ENCODE results near the gene CD164L2. TPM values are rescaled to one million over a fixed set of nuclear protein-coding genes. Genes with fewer than 3 reads are reported as not detected.

CD164L2 gene
- total RNA-seq, 1 donor from 2014 or later = not detected

- Mint-ChIP-seq H3K36me3 (ENCODE audit: low read depth, unreplicated experiment) (peaks cover 15% of the 10 kb centered on the region), H3K27ac (ENCODE audit: unreplicated experiment) (no peak overlapping the region), H3K9me3 (ENCODE audit: unreplicated experiment) (no peaks in the 10 kb centered on the region), H3K27me3 (ENCODE audit: low read depth, unreplicated experiment) (no peaks in the 10 kb centered on the region), H3K4me1 (ENCODE audit: low read depth, unreplicated experiment) (no peaks in the 10 kb centered on the region), H3K4me3 (ENCODE audit: unreplicated experiment) (no peak overlapping the region)
- Histone ChIP-seq H3K4me3 (ENCODE audit: insufficient read depth, low read depth, low read length) (no peak overlapping the region), H3K79me2 (ENCODE audit: insufficient read depth, low read length) (peaks cover 25% of the 10 kb centered on the region), H3K27ac (ENCODE audit: low read depth, low read length) (no peak overlapping the region), H3K9me3 (ENCODE audit: insufficient read depth, low read depth, low read length) (no peaks in the 10 kb centered on the region), H3K4me2 (ENCODE audit: low read length) (no peak overlapping the region), H3K36me3 (ENCODE audit: insufficient read depth, low read length) (peaks cover 15% of the 10 kb centered on the region), H2AFZ (ENCODE audit: low read depth, low read length) (no peak overlapping the region), H4K20me1 (ENCODE audit: insufficient read depth, low read length) (peaks cover 31% of the 10 kb centered on the region), H3K4me1 (ENCODE audit: insufficient read depth, low read length) (no peaks in the 10 kb centered on the region), H3K9ac (ENCODE audit: low read length) (no peak overlapping the region), H3K27me3 (ENCODE audit: insufficient read depth, low read length) (no peaks in the 10 kb centered on the region)
- DNase-seq (ENCODE audit: low read depth) (no peak), FAIRE-seq (no peak)
- no peak for TF ChIP-seq EZH2 (IDR thresholded peaks at IDR 0.05; ENCODE audit: insufficient read depth, low read length)
- no peak for TF ChIP-seq CTCF (IDR thresholded peaks at IDR 0.05; ENCODE audit: insufficient read depth, low read depth, low read length)
Measured at GRCh38 chr1:27333717-27334279, 49.3 kb downstream of the CD164L2 start.

GRCh38 chr1:27332536-27333281 is 50.4 kb downstream of the CD164L2 start:
- Mint-ChIP-seq H3K36me3 (ENCODE audit: low read depth, unreplicated experiment) (peaks cover 15% of the 10 kb centered on the region), H3K9me3 (ENCODE audit: unreplicated experiment) (no peaks in the 10 kb centered on the region), H3K27me3 (ENCODE audit: low read depth, unreplicated experiment) (no peaks in the 10 kb centered on the region), H3K4me3 (ENCODE audit: unreplicated experiment) (no peak overlapping the region), H3K4me1 (ENCODE audit: low read depth, unreplicated experiment) (no peaks in the 10 kb centered on the region), H3K27ac (ENCODE audit: unreplicated experiment) (no peak overlapping the region)
- Histone ChIP-seq H3K9me3 (ENCODE audit: insufficient read depth, low read depth, low read length) (no peaks in the 10 kb centered on the region), H3K27me3 (ENCODE audit: insufficient read depth, low read length) (no peaks in the 10 kb centered on the region), H4K20me1 (ENCODE audit: insufficient read depth, low read length) (peaks cover 42% of the 10 kb centered on the region), H3K36me3 (ENCODE audit: insufficient read depth, low read length) (peaks cover 18% of the 10 kb centered on the region), H3K4me3 (ENCODE audit: insufficient read depth, low read depth, low read length) (no peak overlapping the region), H3K9ac (ENCODE audit: low read length) (no peak overlapping the region), H3K79me2 (ENCODE audit: insufficient read depth, low read length) (peaks cover 36% of the 10 kb centered on the region), H3K4me1 (ENCODE audit: insufficient read depth, low read length) (no peaks in the 10 kb centered on the region), H3K27ac (ENCODE audit: low read depth, low read length) (no peak overlapping the region), H2AFZ (ENCODE audit: low read depth, low read length) (no peak overlapping the region), H3K4me2 (ENCODE audit: low read length) (no peak overlapping the region)
- FAIRE-seq (no peak), DNase-seq (ENCODE audit: low read depth) (no peak)
- TF ChIP-seq EZH2 (IDR thresholded peaks at IDR 0.05; ENCODE audit: insufficient read depth, low read length) = no peak
- peak; percentile 72 for TF ChIP-seq CTCF (IDR thresholded peaks at IDR 0.05; ENCODE audit: insufficient read depth, low read depth, low read length)

- Mint-ChIP-seq H3K36me3 (ENCODE audit: low read depth, unreplicated experiment) (peaks cover 15% of the 10 kb centered on the region), H3K27ac (ENCODE audit: unreplicated experiment) (no peak overlapping the region), H3K4me1 (ENCODE audit: low read depth, unreplicated experiment) (peaks cover 1% of the 10 kb centered on the region), H3K4me3 (ENCODE audit: unreplicated experiment) (no peak overlapping the region), H3K27me3 (ENCODE audit: low read depth, unreplicated experiment) (no peaks in the 10 kb centered on the region), H3K9me3 (ENCODE audit: unreplicated experiment) (no peaks in the 10 kb centered on the region)
- Histone ChIP-seq H3K9me3 (ENCODE audit: insufficient read depth, low read depth, low read length) (no peaks in the 10 kb centered on the region), H3K4me1 (ENCODE audit: insufficient read depth, low read length) (peaks cover 2% of the 10 kb centered on the region), H3K79me2 (ENCODE audit: insufficient read depth, low read length) (peaks cover 43% of the 10 kb centered on the region), H2AFZ (ENCODE audit: low read depth, low read length) (no peak overlapping the region), H3K27ac (ENCODE audit: low read depth, low read length) (no peak overlapping the region), H3K36me3 (ENCODE audit: insufficient read depth, low read length) (peaks cover 20% of the 10 kb centered on the region), H3K27me3 (ENCODE audit: insufficient read depth, low read length) (no peaks in the 10 kb centered on the region), H3K4me2 (ENCODE audit: low read length) (no peak overlapping the region), H4K20me1 (ENCODE audit: insufficient read depth, low read length) (peaks cover 45% of the 10 kb centered on the region), H3K4me3 (ENCODE audit: insufficient read depth, low read depth, low read length) (no peak overlapping the region), H3K9ac (ENCODE audit: low read length) (no peak overlapping the region)
- DNase-seq (ENCODE audit: low read depth) (no peak), FAIRE-seq (no peak)
- TF ChIP-seq EZH2 (IDR thresholded peaks at IDR 0.05; ENCODE audit: insufficient read depth, low read length) = no peak
- TF ChIP-seq CTCF (IDR thresholded peaks at IDR 0.05; ENCODE audit: insufficient read depth, low read depth, low read length) = no peak
Measured at GRCh38 chr1:27331922-27332321, 51.2 kb downstream of the CD164L2 start.

Data from astrocyte (in vitro differentiated cells and primary cell).